MM.1S (cell line): Measurements from ENCODE around the gene LCLAT1.

Source experiments
- CTCF ChIP-seq: fragments of 300-600 bp; sonication (generic); IDR thresholded peaks from 2 replicates; pipeline ENCODE4 v1.5.1; 2016; ENCODE audit warnings: antibody characterized with exemption, low read length, mixed read lengths
- EZH2 ChIP-seq: fragments of 300-600 bp; sonication (generic); optimal IDR thresholded peaks from 2 replicates; pipeline ENCODE3; 2017; ENCODE audit warnings: low read depth, mild to moderate bottlenecking, antibody characterized with exemption, low read length, mixed read lengths
- EZH2phosphoT487 ChIP-seq: fragments of 300-600 bp; sonication (generic); IDR thresholded peaks from 2 replicates; pipeline ENCODE4 v1.6.1; 2018; ENCODE audit warnings: antibody characterized with exemption, low read length

- TF ChIP-seq CTCF (no peak), EZH2 (no peak), EZH2phosphoT487 (no peak)
Measured at GRCh38 chr2:30654404-30654803, 207.4 kb downstream of the LCLAT1 start.
